GM18873 (cell line): ENCODE results near the gene RNF31.

Experiments
- ATAC-seq: cut with Tn5 transposase; IDR thresholded peaks from one replicate; pipeline ENCODE4 v1.9.1; 2021; ENCODE audit warnings: mild to moderate bottlenecking, moderate library complexity, moderate number of reproducible peaks; ENCODE audit not compliant: unreplicated experiment, low FRiP score

RNF31 gene

GRCh38 chr14:24136684-24137528, 10.4 kb upstream of the RNF31 start:
- no peak for ATAC-seq

GRCh38 chr14:24137529-24138395, 9.5 kb upstream of the RNF31 start:
- ATAC-seq: no peak

GRCh38 chr14:24138396-24139271, 8.7 kb upstream of the RNF31 start:
- ATAC-seq: no peak

- no peak for ATAC-seq
These were observed 7.9 kb upstream of the RNF31 start for GRCh38 chr14:24139272-24139934.

- ATAC-seq: peak; percentile 83
These were observed 6.0 kb upstream of the RNF31 start, which contains the start of gene EMC9 for GRCh38 chr14:24141097-24141880. EMC9 (minus strand) TSS chr14:24141591; CDS start chr14:24141304, 287 bp downstream.

GRCh38 chr14:24143511-24143910, 3.8 kb upstream of the RNF31 start:
- no peak for ATAC-seq

GRCh38 chr14:24144451-24144850, 2.8 kb upstream of the RNF31 start:
- ATAC-seq: no peak

- no peak for ATAC-seq
These were observed 2.1 kb upstream of the RNF31 start for GRCh38 chr14:24145219-24145618.

- no peak for ATAC-seq
These were observed 1.4 kb upstream of the RNF31 start for GRCh38 chr14:24145690-24146452.

- peak; percentile 50 for ATAC-seq
These were observed 783 bp upstream of the RNF31 start, which contains the start of gene PSME2 for GRCh38 chr14:24146453-24146977. PSME2 (minus strand) TSS chr14:24146610; CDS start chr14:24146581, 29 bp downstream.

- no peak for ATAC-seq
These were observed 597 bp downstream of the RNF31 start for GRCh38 chr14:24147761-24148428.

GRCh38 chr14:24149302-24149969, 2.1 kb downstream of the RNF31 start:
- ATAC-seq: no peak

GRCh38 chr14:24150061-24150460, 2.8 kb downstream of the RNF31 start:
- ATAC-seq: no peak

- ATAC-seq: no peak
These were observed 3.3 kb downstream of the RNF31 start for GRCh38 chr14:24150567-24150966.

- ATAC-seq: no peak
These were observed 3.7 kb downstream of the RNF31 start for GRCh38 chr14:24150993-24151392.

- no peak for ATAC-seq
These were observed 4.2 kb downstream of the RNF31 start for GRCh38 chr14:24151404-24152080.
